IPS-18c (cell line): ENCODE data around the gene C1GALT1.
"Not testable (repeated sequence)": the region's sequence is repeated elsewhere in the genome, so short reads cannot be mapped to it uniquely, and the experiment has no call there.

Source experiments
- H3K4me3 ChIP-seq: 2 replicates; pipeline ENCODE4 v1.7.0; 2013; ENCODE audit warnings: low read depth, mild to moderate bottlenecking, low read length, moderate library complexity; ENCODE audit not compliant: insufficient read depth
- H3K9me3 ChIP-seq: one replicate; pipeline ENCODE4 v1.6.1; 2013; ENCODE audit warnings: mild to moderate bottlenecking, low read length, moderate library complexity; ENCODE audit not compliant: control insufficient read depth, insufficient read depth

The C1GALT1 gene

GRCh38 chr7:7185371-7185989 is 3.1 kb downstream of the C1GALT1 start:
- Histone ChIP-seq H3K4me3 (peak overlapping the region; percentile 20; the same call in 1 of the 2 replicates), H3K9me3 (no peaks in the 10 kb centered on the region)

GRCh38 chr7:7188091-7188490 is 5.7 kb downstream of the C1GALT1 start:
- H3K4me3 ChIP-seq = no peak overlapping the region
- H3K9me3 ChIP-seq = no peaks in the 10 kb centered on the region

DNA sequence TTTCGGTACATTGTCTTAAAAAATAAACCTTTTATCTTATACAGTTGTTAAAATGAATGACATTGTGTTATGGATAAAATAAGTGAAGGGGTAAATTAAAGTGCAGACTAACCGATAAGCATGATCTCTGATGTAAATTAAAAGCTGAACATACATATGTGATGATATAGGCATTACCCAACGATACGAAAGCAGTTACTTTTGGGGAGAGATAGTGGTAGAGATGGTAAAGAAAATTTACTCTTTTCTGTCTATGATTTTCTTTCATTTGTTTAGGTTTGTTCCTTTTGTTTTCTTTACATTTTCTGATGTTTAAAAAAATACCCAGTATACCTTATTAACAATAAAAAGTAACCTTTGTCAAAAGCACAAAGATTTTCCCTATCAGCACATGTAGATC is 6.4 kb downstream of the C1GALT1 start:
- H3K9me3 ChIP-seq = no peaks in the 10 kb centered on the region
- no peak overlapping the region for H3K4me3 ChIP-seq

DNA sequence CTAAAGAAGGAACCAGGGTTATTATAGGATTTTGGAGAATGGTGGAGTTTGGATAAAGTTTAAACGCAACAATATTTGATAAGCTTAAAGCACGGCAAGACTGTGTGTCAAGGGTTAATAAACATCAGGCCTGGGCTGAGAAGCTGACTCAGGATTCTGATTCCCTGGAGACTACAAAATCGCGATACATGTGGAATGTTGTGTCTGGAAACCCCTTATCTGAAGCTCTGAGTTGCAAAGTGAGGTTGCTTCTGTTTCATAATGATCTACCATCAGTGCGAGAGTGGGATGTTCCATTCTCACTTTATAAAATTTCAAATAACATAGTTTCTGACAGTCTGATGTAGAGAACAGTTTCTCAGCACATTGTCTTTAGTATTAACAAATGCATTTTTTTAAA is 7.8 kb downstream of the C1GALT1 start:
- Histone ChIP-seq H3K4me3 (no peak overlapping the region), H3K9me3 (no peaks in the 10 kb centered on the region)

GRCh38 chr7:7191137-7191536 is 8.8 kb downstream of the C1GALT1 start:
- H3K4me3 ChIP-seq = no peak overlapping the region
- H3K9me3 ChIP-seq = no peaks in the 10 kb centered on the region

- not testable (repeated sequence) for H3K9me3 ChIP-seq, H3K4me3 ChIP-seq
These were observed 10.7 kb downstream of the C1GALT1 start for GRCh38 chr7:7192798-7193788.

DNA sequence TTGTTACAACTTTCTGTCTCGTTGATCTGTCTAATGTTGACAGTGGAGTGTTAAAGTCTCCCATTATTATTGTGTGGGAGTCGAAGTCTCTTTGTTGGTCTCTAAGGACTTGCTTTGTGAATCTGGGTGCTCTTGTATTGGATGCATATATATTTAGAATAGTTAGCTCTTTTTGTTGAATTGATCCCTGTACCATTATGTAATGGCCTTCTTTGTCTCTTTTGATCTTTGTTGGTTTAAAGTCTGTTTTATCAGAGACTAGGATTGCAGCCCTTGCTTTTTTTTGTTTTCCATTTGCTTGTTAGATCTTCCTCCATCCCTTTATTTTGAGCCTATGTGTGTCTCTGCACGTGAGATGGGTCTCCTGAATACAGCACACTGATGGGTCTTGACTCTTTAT is 17.2 kb downstream of the C1GALT1 start:
- not testable (repeated sequence) for H3K4me3 ChIP-seq, H3K9me3 ChIP-seq

DNA sequence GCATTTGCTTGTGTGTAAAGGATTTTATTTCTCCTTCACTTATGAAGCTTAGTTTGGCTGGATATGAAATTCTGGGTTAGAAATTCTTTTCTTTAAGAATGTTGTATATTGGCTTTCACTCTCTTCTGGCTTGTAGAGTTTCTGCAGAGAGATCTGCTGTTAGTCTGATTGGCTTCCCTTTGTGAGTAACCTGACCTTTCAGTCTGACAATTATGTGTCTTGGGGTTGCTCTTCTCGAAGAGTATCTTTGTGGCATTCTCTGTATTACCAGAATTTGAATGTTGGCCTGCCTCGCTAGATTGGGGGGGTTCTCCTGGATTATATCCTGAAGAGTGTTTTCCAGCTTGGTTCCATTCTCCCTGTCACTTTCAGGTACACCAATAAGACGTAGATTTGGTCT is 17.9 kb downstream of the C1GALT1 start:
- not testable (repeated sequence) for H3K9me3 ChIP-seq, H3K4me3 ChIP-seq

DNA sequence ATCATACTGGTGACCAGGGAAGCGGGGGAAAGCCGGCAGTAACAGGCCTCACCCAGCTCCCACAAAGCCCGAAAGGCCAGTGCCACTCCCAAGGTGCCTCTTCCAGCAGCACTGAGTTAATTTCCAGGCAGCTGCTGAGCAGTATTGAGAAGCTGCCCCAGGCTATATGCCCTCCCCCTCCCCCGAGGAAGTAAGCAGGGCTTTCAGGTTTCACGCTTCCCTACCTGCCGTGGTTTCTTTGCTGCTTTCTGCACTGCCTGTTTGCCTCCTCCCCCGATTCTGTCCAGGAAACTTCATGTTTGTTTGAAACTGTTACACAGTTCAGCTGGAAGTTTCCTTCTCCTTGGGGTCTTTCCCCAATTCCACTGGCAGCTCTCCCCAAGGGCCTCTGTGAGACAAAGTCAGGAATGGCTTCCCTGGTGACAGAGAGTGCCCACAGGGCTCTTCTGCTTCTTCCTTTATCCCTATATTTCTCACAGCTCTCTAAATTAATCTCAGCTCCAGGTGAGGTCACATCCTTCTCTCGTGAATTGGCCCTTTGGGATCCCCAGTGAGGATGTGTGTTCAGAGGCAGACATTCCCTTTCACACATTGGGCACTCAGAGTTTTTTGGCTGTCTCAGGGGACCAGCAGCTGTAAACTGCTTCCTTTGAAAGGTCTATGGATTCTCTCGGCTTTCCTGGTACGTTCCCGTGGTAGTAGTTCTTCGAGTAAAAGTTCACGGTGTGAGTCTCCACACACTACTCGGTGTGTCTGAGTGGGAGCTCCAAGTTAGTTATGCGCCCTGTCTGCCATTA is 19.4 kb downstream of the C1GALT1 start:
- Histone ChIP-seq H3K9me3 (no peaks in the 10 kb centered on the region), H3K4me3 (peak overlapping the region; percentile 24; the same call in 1 of the 2 replicates)

DNA sequence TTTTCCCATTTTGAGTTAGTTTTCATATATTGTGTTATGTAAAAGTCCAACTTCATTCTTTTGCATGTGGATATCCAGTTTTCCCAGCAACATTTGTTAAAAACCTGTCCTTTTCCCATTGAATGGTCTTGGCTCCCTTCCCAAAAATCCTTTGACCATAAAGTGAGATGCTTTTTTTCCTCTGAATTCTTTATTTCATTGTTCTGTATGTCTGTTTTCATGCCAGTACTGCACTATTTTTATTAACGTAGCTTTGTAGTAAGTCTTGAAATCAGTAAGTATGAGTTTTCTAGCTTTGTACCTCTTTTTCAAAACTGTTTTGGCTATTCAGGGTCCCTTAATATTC is 20.0 kb downstream of the C1GALT1 start:
- H3K9me3 ChIP-seq = no peaks in the 10 kb centered on the region
- no peak overlapping the region for H3K4me3 ChIP-seq

GRCh38 chr7:7203813-7204575 is 21.6 kb downstream of the C1GALT1 start:
- no peaks in the 10 kb centered on the region for H3K9me3 ChIP-seq
- H3K4me3 ChIP-seq = no peak overlapping the region

- Histone ChIP-seq H3K4me3 (no peak overlapping the region), H3K9me3 (no peaks in the 10 kb centered on the region)
These were observed 25.5 kb downstream of the C1GALT1 start for GRCh38 chr7:7207876-7208275.

DNA sequence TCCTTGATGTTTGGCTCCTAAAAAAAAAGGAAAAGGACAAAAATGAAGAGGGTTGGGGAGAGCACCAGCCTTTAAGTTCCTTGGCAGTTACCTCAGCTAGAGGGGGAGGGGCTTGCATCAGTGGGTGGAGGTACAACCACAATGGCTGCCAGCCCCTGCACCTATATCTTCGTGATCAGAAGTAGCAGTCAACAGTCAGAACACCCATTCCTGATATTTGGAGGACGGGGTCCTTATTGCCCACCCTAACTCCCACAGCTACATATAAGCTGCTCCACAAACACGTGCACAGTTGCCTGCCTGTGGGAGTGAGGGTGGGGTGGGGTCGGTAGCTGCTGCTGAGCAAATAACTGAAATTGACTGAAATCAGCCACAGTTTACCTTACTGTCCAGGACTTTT is 26.2 kb downstream of the C1GALT1 start:
- Histone ChIP-seq H3K9me3 (no peaks in the 10 kb centered on the region), H3K4me3 (no peak overlapping the region)

DNA sequence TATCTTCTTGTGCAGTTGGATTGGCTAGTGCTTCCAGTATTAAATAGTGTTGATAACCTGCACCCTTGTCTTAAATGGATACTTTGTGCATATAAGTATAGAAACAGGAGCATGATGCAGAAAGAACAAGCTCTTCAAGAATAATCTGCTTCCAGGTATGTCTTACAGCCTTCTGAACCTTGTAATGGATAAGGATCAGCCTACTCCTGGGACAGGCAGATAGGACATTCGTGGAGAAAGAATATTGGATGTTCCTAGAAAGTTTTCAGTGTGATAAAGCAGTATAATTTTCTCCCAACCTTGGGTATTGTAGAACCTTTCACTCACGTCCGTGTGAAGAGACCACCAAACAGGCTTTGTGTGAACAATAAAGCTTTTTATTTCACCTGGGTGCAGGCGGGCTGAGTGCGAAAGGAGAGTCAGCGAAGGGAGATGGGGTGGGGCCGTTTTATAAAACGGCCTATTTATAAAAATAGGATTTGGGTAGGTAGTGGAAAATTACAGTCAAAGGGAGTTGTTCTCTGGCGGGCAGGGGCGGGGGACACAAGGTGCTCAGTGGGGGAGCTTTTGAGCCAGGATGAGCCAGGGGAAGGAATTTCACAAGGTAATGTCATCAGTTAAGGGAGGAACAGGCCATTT is 27.2 kb downstream of the C1GALT1 start:
- H3K4me3 ChIP-seq = no peak overlapping the region

DNA sequence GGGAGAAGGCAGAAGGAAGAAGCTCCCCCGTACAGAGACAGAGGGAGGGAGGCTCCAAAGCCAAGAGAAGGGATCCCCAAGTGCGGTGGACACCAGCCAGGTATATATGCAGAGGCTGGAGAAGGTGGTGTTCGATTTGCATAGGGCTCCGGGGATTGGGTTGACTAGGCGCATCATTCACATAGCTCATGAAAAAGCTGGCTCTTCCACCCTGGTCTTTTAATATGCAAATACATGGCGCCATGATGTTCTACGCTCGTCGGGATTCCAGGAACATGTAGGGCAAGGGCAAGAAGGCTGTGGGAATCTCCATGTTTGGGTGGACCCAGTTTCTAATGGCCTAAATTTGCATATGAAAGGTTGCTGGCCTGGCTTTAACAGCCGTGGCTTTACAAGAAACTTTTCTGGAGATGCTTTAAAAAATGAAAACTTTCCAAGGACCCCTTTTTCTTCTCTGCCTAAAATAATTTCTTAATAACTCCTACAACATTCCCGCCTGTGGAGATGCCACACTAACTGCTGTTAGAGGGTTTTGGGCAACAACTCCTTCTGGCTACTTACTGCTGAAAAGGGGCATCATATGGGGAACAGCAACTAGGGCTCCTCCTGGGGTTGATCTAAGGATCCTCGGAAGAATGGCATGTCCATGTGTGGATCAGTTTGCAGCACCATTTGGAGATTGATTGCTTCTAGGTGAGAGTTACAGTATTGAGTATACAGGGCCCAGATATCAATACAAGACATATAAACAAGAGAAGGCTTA is 28.3 kb downstream of the C1GALT1 start:
- Histone ChIP-seq H3K4me3 (no peak overlapping the region), H3K9me3 (no peaks in the 10 kb centered on the region)

More for the DNA sequence above, 27.2 kb downstream of the C1GALT1 start:
- no peaks in the 10 kb centered on the region for H3K9me3 ChIP-seq

DNA sequence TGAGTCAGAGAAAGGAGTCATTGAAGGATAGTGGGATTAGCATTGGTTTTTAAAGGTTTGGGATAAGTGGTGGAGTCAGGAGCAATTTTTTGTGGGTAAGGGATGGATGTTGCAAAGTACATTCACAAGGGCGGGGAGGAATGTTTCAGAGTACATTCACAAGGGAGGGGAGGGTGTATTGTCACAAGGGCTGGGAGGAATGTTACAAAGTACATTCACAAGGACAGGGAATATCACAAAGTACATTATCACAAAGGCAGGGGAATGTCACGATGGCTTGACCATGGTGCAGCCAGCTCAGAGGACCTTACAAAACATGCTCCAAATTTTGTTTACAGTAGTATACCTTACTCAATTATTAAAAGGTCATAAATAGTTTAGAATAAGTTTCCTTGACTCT is 30.3 kb downstream of the C1GALT1 start:
- H3K9me3 ChIP-seq = no peaks in the 10 kb centered on the region
- H3K4me3 ChIP-seq = no peak overlapping the region
